Measurements from ENCODE around the gene FADS3. TPM values are rescaled to one million over a fixed set of nuclear protein-coding genes. Genes with fewer than 3 reads are reported as not detected.

Gene FADS3
- total RNA-seq, 1 experiment from 2014 or later: 65.8 TPM

- Histone ChIP-seq H3K4me2 (ENCODE audit: low read length) (no peak overlapping the region), H3K9me3 (ENCODE audit: control insufficient read depth in 1 of 2, insufficient read depth in 1 of 2, low read depth in 1 of 2, low read length in 2 of 2) (no peaks in the 10 kb centered on the region), H4K20me1 (ENCODE audit: insufficient read depth) (no peaks in the 10 kb centered on the region), H3K27me3 (ENCODE audit: insufficient read depth, low read length) (no peaks in the 10 kb centered on the region), H3K36me3 (ENCODE audit: control insufficient read depth in 1 of 2, insufficient read depth in 2 of 2, low read length in 2 of 2) (no peaks in the 10 kb centered on the region; a peak in 1 of 4 replicates), H3K9me2 (ENCODE audit: insufficient read depth) (no peaks in the 10 kb centered on the region), H3K4me3 (replicated peaks in 1 of 2; ENCODE audit: low read depth in 1 of 2, low read length in 2 of 2) (no peak overlapping the region), H3K9ac (ENCODE audit: low read length) (no peak overlapping the region), H3K79me2 (ENCODE audit: insufficient read depth, low read length) (no peaks in the 10 kb centered on the region), H2AFZ (ENCODE audit: low read depth, low read length, poor library complexity, severe bottlenecking) (no peak overlapping the region), H3K4me1 (ENCODE audit: control insufficient read depth in 1 of 2, insufficient read depth in 2 of 2, low read length in 2 of 2) (peaks cover 9 to 20% of the 10 kb centered on the region in 2 experiments), H3K27ac (ENCODE audit: low read depth, low read length) (no peak overlapping the region)
- intact Hi-C loops (cut with micrococcal nuclease): no loop called here
- BruUV-seq (replicated peaks): no TSS peak
- no peak for DNase-seq (ENCODE audit: low read depth, low spot score)
- POLR2A ChIA-PET: interaction anchor here (1.3 kb wide), 1 partner anchor 90 kb away, joined by 3 read pairs; no protein-coding TSS in a partner anchor
- no peak for ATAC-seq
- RAD21 ChIA-PET (ENCODE audit: low non-redundant PET in 1 of 2, low total read pairs in 2 of 2, uncharacterized antibody in 2 of 2, unreplicated experiment in 2 of 2): no interaction called here
- CTCF ChIA-PET: interaction anchor here (1.4 to 6.1 kb wide), 4 partner anchors 24 to 235 kb away, joined by 3 to 35 read pairs (median 14); no protein-coding TSS in a partner anchor
- TF ChIP-seq, protein P1, sequence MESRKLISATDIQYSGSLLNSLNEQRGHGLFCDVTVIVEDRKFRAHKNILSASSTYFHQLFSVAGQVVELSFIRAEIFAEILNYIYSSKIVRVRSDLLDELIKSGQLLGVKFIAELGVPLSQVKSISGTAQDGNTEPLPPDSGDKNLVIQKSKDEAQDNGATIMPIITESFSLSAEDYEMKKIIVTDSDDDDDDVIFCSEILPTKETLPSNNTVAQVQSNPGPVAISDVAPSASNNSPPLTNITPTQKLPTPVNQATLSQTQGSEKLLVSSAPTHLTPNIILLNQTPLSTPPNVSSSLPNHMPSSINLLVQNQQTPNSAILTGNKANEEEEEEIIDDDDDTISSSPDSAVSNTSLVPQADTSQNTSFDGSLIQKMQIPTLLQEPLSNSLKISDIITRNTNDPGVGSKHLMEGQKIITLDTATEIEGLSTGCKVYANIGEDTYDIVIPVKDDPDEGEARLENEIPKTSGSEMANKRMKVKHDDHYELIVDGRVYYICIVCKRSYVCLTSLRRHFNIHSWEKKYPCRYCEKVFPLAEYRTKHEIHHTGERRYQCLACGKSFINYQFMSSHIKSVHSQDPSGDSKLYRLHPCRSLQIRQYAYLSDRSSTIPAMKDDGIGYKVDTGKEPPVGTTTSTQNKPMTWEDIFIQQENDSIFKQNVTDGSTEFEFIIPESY (IDR thresholded peaks at IDR 0.05; ENCODE audit: extremely low read depth, insufficient replicate concordance, low read length): no peak
- TF ChIP-seq, protein P2, sequence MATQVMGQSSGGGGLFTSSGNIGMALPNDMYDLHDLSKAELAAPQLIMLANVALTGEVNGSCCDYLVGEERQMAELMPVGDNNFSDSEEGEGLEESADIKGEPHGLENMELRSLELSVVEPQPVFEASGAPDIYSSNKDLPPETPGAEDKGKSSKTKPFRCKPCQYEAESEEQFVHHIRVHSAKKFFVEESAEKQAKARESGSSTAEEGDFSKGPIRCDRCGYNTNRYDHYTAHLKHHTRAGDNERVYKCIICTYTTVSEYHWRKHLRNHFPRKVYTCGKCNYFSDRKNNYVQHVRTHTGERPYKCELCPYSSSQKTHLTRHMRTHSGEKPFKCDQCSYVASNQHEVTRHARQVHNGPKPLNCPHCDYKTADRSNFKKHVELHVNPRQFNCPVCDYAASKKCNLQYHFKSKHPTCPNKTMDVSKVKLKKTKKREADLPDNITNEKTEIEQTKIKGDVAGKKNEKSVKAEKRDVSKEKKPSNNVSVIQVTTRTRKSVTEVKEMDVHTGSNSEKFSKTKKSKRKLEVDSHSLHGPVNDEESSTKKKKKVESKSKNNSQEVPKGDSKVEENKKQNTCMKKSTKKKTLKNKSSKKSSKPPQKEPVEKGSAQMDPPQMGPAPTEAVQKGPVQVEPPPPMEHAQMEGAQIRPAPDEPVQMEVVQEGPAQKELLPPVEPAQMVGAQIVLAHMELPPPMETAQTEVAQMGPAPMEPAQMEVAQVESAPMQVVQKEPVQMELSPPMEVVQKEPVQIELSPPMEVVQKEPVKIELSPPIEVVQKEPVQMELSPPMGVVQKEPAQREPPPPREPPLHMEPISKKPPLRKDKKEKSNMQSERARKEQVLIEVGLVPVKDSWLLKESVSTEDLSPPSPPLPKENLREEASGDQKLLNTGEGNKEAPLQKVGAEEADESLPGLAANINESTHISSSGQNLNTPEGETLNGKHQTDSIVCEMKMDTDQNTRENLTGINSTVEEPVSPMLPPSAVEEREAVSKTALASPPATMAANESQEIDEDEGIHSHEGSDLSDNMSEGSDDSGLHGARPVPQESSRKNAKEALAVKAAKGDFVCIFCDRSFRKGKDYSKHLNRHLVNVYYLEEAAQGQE (IDR thresholded peaks at IDR 0.05; ENCODE audit: low read depth): no peak
Observed at GRCh38 chr11:61872935-61873565, 18.3 kb downstream of the FADS3 start.

All from HCT116 (cell line).